Stimulated activated CD4-positive, alpha-beta T cell treated with anti-CD3 and anti-CD28 coated beads, Interleukin-2, amount 100 ng/mL, for 4 hours (primary cell): ENCODE results near the gene LATS2.

Experiments
- DNase-seq: peaks from one replicate; pipeline ENCODE4 v3.0.0-alpha.2; 2020; ENCODE audit warnings: low read depth

The LATS2 gene

GRCh38 chr13:21061029-21061763 is at the start of gene LATS2:
Gene LATS2, minus strand, starts transcription at chr13:21061586. Its CDS starts 15,560 bp downstream, at chr13:21046026.
- no peak for DNase-seq

GRCh38 chr13:21109168-21109567 is 47.8 kb upstream of the LATS2 start:
- DNase-seq, result no peak

GRCh38 chr13:21106089-21106488 is 44.7 kb upstream of the LATS2 start:
- no peak for DNase-seq

GRCh38 chr13:21104199-21105019 is 43.0 kb upstream of the LATS2 start:
- no peak for DNase-seq

- no peak for DNase-seq
Measured at GRCh38 chr13:21101865-21102576, 40.6 kb upstream of the LATS2 start.

GRCh38 chr13:21100994-21101757 is 39.8 kb upstream of the LATS2 start:
- no peak for DNase-seq

GRCh38 chr13:21100211-21100610 is 38.8 kb upstream of the LATS2 start:
- DNase-seq, result no peak

- DNase-seq, result no peak
Measured at GRCh38 chr13:21095311-21095710, 33.9 kb upstream of the LATS2 start.

GRCh38 chr13:21089830-21090229 is 28.4 kb upstream of the LATS2 start:
- no peak for DNase-seq

GRCh38 chr13:21088534-21088933 is 27.1 kb upstream of the LATS2 start:
- DNase-seq, result no peak

- DNase-seq, result no peak
Measured at GRCh38 chr13:21086929-21087328, 25.5 kb upstream of the LATS2 start.

GRCh38 chr13:21081926-21082325 is 20.5 kb upstream of the LATS2 start:
- DNase-seq, result no peak

- DNase-seq, result no peak
Measured at GRCh38 chr13:21080593-21080891, 19.2 kb upstream of the LATS2 start.

- no peak for DNase-seq
Measured at GRCh38 chr13:21079761-21080592, 18.6 kb upstream of the LATS2 start.

GRCh38 chr13:21079221-21079620 is 17.8 kb upstream of the LATS2 start:
- DNase-seq, result no peak

GRCh38 chr13:21078501-21078900 is 17.1 kb upstream of the LATS2 start:
- no peak for DNase-seq

- no peak for DNase-seq
Measured at GRCh38 chr13:21077788-21078353, 16.5 kb upstream of the LATS2 start.

- DNase-seq, result no peak
Measured at GRCh38 chr13:21077076-21077787, 15.8 kb upstream of the LATS2 start.

- no peak for DNase-seq
Measured at GRCh38 chr13:21076253-21076652, 14.9 kb upstream of the LATS2 start.
